Measurements from ENCODE around the gene FAHD2B.
"Not testable (repeated sequence)": the region's sequence is repeated elsewhere in the genome, so short reads cannot be mapped to it uniquely, and the experiment has no call there.

The FAHD2B gene

GRCh38 chr2:97094772-97095611 is at the start of gene FAHD2B:
Gene FAHD2B (minus strand): TSS chr2:97094882. CDS start chr2:97091706, 3,176 bp downstream.
- not testable (repeated sequence) for DNase-seq

- DNase-seq: not testable (repeated sequence)
These were observed 49.3 kb upstream of the FAHD2B start for GRCh38 chr2:97144016-97144415.

GRCh38 chr2:97129090-97129489 is 34.4 kb upstream of the FAHD2B start:
- not testable (repeated sequence) for DNase-seq

GRCh38 chr2:97113882-97114255 is 19.2 kb upstream of the FAHD2B start:
- DNase-seq: not testable (repeated sequence)

- not testable (repeated sequence) for DNase-seq
These were observed 18.6 kb upstream of the FAHD2B start, which contains the start of gene ANKRD36 for GRCh38 chr2:97113050-97113881. Gene ANKRD36 (plus strand): TSS chr2:97113153. CDS start chr2:97113740, 587 bp downstream.

- DNase-seq: not testable (repeated sequence)
These were observed 17.8 kb upstream of the FAHD2B start for GRCh38 chr2:97112320-97113049.

- not testable (repeated sequence) for DNase-seq
These were observed 16.6 kb upstream of the FAHD2B start for GRCh38 chr2:97111246-97111645.

GRCh38 chr2:97106878-97107277 is 12.2 kb upstream of the FAHD2B start:
- DNase-seq: not testable (repeated sequence)

- DNase-seq: not testable (repeated sequence)
These were observed 4.2 kb upstream of the FAHD2B start for GRCh38 chr2:97098786-97099372.

GRCh38 chr2:97095661-97096060 is 979 bp upstream of the FAHD2B start:
- DNase-seq: no peak

- not testable (repeated sequence) for DNase-seq
These were observed 505 bp downstream of the FAHD2B start for GRCh38 chr2:97093983-97094771.

- not testable (repeated sequence) for DNase-seq
These were observed 1.7 kb downstream of the FAHD2B start for GRCh38 chr2:97092946-97093345.

- DNase-seq: not testable (repeated sequence)
These were observed 6.0 kb downstream of the FAHD2B start for GRCh38 chr2:97088706-97089105.

GRCh38 chr2:97085093-97085492 is 9.6 kb downstream of the FAHD2B start:
- not testable (repeated sequence) for DNase-seq

- DNase-seq: not testable (repeated sequence)
These were observed 11.2 kb downstream of the FAHD2B start for GRCh38 chr2:97083516-97083915.

GRCh38 chr2:97082206-97082605 is 12.5 kb downstream of the FAHD2B start:
- DNase-seq: not testable (repeated sequence)

GRCh38 chr2:97080855-97081254 is 13.8 kb downstream of the FAHD2B start:
- DNase-seq: not testable (repeated sequence)

- not testable (repeated sequence) for DNase-seq
These were observed 17.5 kb downstream of the FAHD2B start for GRCh38 chr2:97077213-97077612.

- DNase-seq: not testable (repeated sequence)
These were observed 23.8 kb downstream of the FAHD2B start for GRCh38 chr2:97070915-97071314.

GRCh38 chr2:97068722-97069121 is 26.0 kb downstream of the FAHD2B start:
- DNase-seq: not testable (repeated sequence)

GRCh38 chr2:97068074-97068473 is 26.6 kb downstream of the FAHD2B start:
- DNase-seq: no peak

Measured in NCI-H2081 treated with DMSO at 0.1 percent for 48 hours (cell line).